GM12892 (cell line): ENCODE data around the gene RFT1. TPM values are rescaled to one million over a fixed set of nuclear protein-coding genes. Genes with fewer than 3 reads are reported as not detected.

Experiments
- DNase-seq: peaks from one replicate; pipeline ENCODE4 v3.0.0; 2011; ENCODE audit not compliant: insufficient read length
- FAIRE-seq: peaks from 2 replicates; lab custom pipeline; 2011; peaks lifted over from hg19 to GRCh38; lab: Jason Lieb, UNC
- POLR2A ChIP-seq: IDR thresholded peaks from 2 replicates; pipeline ENCODE4 v1.6.1; 2011; ENCODE audit warnings: low read depth, low read length, control low read depth
- POLR2AphosphoS5 ChIP-seq: IDR thresholded peaks from 2 replicates; pipeline ENCODE4 v1.6.1; 2011; ENCODE audit warnings: low read depth, low read length, control low read depth
- TAF1 ChIP-seq: IDR thresholded peaks from 2 replicates; pipeline ENCODE4 v1.6.1; 2011; ENCODE audit warnings: low read depth, mild to moderate bottlenecking, control low read depth, low read length, borderline replicate concordance
- polyA plus RNA-seq: library from polyadenylated mRNA; unstranded; fragments of >200 nt; gene quantifications from one replicate; pipeline ENCODE4 v1.2.1, GENCODE V29; 2012; ENCODE audit warnings: missing spikeins, inconsistent platforms; ENCODE audit not compliant: missing spikeins

Gene RFT1, protein sequence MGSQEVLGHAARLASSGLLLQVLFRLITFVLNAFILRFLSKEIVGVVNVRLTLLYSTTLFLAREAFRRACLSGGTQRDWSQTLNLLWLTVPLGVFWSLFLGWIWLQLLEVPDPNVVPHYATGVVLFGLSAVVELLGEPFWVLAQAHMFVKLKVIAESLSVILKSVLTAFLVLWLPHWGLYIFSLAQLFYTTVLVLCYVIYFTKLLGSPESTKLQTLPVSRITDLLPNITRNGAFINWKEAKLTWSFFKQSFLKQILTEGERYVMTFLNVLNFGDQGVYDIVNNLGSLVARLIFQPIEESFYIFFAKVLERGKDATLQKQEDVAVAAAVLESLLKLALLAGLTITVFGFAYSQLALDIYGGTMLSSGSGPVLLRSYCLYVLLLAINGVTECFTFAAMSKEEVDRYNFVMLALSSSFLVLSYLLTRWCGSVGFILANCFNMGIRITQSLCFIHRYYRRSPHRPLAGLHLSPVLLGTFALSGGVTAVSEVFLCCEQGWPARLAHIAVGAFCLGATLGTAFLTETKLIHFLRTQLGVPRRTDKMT
- 20.8 TPM for polyA plus RNA-seq

GRCh38 chr3:53130179-53131061 lies at the start of gene RFT1:
RFT1 (minus strand) TSS chr3:53130435; CDS start chr3:53130400, 35 bp downstream.
- FAIRE-seq: peak; percentile 97
- DNase-seq: peak; percentile 83
- peak; percentile 91 for TF ChIP-seq POLR2AphosphoS5
- peak; percentile 70 for TF ChIP-seq TAF1
- TF ChIP-seq POLR2A: peak; percentile 94

DNA sequence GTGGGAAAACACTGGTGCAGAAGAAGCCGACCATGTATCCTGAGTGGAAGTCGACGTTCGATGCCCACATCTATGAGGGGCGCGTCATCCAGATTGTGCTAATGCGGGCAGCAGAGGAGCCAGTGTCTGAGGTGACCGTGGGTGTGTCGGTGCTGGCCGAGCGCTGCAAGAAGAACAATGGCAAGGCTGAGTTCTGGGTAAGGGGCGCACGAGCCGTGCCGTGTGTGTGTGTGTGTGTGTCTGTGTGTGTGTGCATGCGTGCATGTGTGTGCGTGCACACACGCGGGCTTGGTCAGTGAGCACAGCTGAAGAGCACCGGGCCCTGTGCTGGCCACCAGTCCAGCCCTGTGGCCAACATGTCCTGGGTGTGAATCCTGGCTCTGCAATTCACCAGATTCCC lies 49.3 kb upstream of the RFT1 start:
- DNase-seq: no peak
- FAIRE-seq: no peak
- TF ChIP-seq POLR2A: no peak
- TF ChIP-seq TAF1: no peak

- DNase-seq (no peak), FAIRE-seq (no peak)
- TF ChIP-seq TAF1: no peak
- TF ChIP-seq POLR2AphosphoS5: no peak
- TF ChIP-seq POLR2A: no peak
Measured at GRCh38 chr3:53178246-53178645, 48.0 kb upstream of the RFT1 start.

DNA sequence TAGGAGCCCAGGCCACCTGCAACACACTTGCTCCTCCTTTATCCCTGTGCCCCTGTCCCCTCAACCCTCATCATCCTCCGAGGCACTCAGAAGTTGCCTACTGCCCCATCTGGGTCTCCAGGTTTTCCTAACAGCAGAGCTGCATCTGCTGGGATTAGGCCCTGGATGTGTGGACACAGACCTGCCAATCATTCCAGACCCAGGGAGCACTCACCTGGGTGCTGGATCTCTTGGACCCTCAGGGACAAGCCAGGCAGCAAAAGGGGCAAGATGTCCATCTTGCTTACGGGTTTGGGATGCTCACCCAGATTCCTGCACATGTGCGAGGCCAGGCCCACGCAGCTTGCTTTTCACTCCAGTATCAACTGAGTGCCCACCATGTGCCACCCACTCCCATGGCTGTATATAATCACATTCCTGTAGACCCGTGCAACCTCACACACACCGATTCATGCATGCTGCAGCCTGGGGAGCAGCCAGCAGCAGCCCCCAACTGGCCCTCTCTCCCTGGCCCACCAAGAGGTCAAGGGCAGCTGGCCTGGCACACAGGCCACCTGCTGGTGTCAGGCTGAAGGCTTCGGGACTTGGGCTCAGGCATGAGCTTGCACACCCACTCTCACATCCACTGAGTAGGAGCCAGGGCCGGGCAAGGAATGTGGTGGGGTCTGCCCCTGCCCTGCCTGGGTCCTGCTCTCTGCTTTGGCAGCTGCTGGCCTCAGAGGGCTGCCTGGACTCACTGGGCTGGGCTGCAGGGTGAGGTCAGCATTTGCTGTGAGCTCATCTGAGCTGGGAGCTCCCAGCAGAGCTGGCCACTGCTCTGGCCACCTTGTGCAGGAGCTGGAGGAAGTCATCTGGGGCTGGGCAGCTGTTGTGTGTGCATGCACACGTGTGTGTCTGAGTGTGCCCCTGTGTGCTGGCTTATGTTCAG lies 45.6 kb upstream of the RFT1 start:
- DNase-seq (no peak), FAIRE-seq (no peak)
- no peak for TF ChIP-seq TAF1
- peak; percentile 19; the same call in 1 of the 2 replicates for TF ChIP-seq POLR2A

- DNase-seq (peak; percentile 65), FAIRE-seq (peak; percentile 81)
- TF ChIP-seq POLR2A: no peak
- no peak for TF ChIP-seq POLR2AphosphoS5
- no peak for TF ChIP-seq TAF1
Measured at GRCh38 chr3:53174346-53175250, 44.4 kb upstream of the RFT1 start.

DNA sequence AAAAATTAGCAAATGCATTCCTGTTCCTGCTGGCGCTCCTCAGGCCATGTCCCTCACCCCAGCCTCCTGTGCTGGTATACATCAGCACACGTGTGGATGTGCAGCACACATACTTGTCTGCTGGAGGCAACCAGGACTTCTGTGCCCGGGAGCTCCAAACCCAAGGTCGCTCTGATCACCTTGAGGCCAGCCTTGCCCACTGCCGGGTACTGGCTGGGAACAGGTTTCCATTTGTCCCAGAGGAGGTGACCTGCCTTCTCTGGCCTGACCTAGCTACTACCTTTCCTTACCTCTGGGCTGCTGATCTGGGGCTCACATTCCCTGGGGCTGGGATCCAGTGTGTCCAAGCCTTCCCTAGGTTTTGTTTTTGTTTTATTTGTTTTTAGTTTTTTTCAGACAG lies 42.9 kb upstream of the RFT1 start:
- DNase-seq (no peak), FAIRE-seq (no peak)
- no peak for TF ChIP-seq POLR2AphosphoS5
- no peak for TF ChIP-seq TAF1
- TF ChIP-seq POLR2A: no peak

DNA sequence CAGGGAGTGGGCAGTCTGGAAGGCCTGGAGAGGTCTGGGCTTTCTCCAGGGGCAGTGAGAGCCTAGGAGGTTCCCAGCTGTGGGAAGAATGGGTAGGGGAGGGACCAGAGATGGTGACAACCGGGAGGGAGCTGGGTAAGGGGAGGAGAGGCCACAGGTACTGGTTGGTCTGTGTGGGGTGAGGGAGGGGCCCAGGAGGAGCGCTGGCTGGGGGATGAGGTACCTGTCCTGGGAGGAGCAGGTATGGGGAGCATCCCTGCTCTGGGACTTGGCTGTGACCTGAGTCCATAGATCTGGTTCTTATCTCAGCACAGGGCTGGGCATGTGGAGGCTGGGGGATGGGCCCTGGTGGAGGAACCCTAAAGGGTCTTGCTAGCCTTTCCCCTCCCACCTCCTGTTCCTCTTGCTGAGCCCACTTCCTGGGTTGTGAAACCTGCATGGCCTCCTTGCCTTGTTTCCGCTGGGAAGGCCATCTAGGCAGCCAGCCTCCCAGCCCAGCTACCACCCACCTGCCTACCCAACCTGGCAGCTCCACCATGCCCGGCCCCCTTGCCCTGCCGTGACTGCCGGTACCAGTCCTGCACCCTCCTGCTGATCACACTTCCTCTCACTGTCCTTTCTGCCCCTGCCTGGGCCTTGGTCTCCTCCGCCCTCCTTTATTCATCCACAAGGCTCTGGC lies 41.7 kb upstream of the RFT1 start:
- FAIRE-seq: peak; percentile 33
- DNase-seq: no peak
- TF ChIP-seq POLR2AphosphoS5: no peak
- TF ChIP-seq POLR2A: no peak

- DNase-seq (no peak), FAIRE-seq (peak; percentile 27)
- TF ChIP-seq POLR2AphosphoS5 (no peak), TAF1 (no peak), POLR2A (no peak)
Measured at GRCh38 chr3:53171064-53171418, 40.8 kb upstream of the RFT1 start.

DNA sequence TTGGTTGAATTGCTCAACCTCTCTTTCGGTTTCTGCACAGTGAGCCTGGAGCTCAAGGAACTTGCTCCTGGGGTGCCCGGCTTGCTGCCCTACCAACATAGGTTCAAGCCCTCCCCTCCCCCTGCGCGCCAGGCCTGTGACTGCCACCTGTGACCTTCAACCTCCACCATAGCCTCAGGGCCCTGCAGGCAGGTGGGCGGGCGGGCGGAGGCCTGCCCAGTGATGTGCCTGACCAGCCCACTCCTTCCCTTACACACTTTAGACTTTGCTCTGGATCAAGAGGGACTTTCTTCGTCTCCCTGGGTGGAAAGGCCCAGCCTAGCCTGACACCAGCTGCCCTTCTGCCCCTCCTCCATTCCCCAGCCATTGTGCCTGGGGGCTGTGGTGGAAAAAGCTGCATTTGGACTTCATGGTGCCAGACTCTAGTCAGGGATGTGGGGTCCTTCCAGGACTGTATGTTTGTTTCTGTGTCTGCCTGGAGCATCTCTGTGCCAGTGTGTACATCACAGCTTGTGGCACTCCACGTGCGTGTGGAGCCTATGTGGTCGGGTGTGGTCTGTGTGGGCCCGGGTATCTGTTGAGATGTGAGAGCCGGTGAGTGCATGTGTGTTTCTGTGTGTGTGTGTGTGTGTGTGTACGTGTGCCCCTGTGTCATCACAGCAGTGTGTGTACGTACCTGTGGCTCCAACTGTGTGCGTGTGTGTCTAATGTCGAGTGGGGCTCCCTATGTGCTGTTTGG lies 40.3 kb upstream of the RFT1 start:
- peak; percentile 98 for FAIRE-seq

More for the DNA sequence above, 40.3 kb upstream of the RFT1 start:
- DNase-seq: no peak
- peak; percentile 42 for TF ChIP-seq POLR2AphosphoS5
- TF ChIP-seq POLR2A: no peak
- no peak for TF ChIP-seq TAF1
